Stomach (tissue), 9 donors: Measurements from ENCODE around the gene GPR61. TPM values are rescaled to one million over a fixed set of nuclear protein-coding genes. Genes with fewer than 3 reads are reported as not detected.

Source experiments
- DNase-seq, 2 donors: peaks; one replicate each; pipeline versions ENCODE4 v3.0.0 to v3.0.0-alpha.2; 2013 to 2019
- H3K27ac ChIP-seq, 5 donors: fragments of 200-600 bp in 4 of 5; sonication (generic) in 4 of 5; one replicate each; pipeline ENCODE4 v1.5.1; 2013 to 2019; ENCODE audit warnings: mild to moderate bottlenecking in 1 of 5, moderate library complexity in 1 of 5
- H3K27me3 ChIP-seq, 3 donors: fragments of 200-600 bp; sonication (generic); one replicate each; pipeline ENCODE4 v1.5.1; 2017 to 2019; ENCODE audit warnings: mixed run types in 1 of 3
- H3K36me3 ChIP-seq, 4 donors: fragments of 200-600 bp; sonication (generic); 1 replicate in 3 of 4; 2 replicates in 1 of 4; pipeline ENCODE4 v1.5.1; 2016 to 2019
- H3K4me1 ChIP-seq, 4 donors: fragments of 200-600 bp; sonication (generic); one replicate each; pipeline ENCODE4 v1.5.1; 2016 to 2019
- H3K4me3 ChIP-seq, 4 donors: fragments of 200-600 bp; sonication (generic) in 3 of 4; one replicate each; pipeline ENCODE4 v1.5.1; 2016 to 2019; ENCODE audit warnings: mild to moderate bottlenecking in 1 of 4
- H3K9me3 ChIP-seq, 4 donors: fragments of 200-600 bp; sonication (generic); one replicate each; pipeline ENCODE4 v1.5.1; 2016 to 2019
- EP300 ChIP-seq: sonication (generic); formaldehyde crosslinking; IDR thresholded peaks from one replicate; pipeline ENCODE4 v1.6.1; 2017; ENCODE audit warnings: antibody characterized with exemption
- POLR2A ChIP-seq, 4 donors: fragments of 450-650 bp; IDR thresholded peaks; one replicate each; pipeline ENCODE4 v1.6.1; 2016; ENCODE audit warnings: antibody characterized with exemption in 4 of 4, control low read depth in 2 of 4, mild to moderate bottlenecking in 1 of 4, moderate library complexity in 1 of 4
- POLR2AphosphoS5 ChIP-seq, 3 donors: sonication (generic); formaldehyde crosslinking; IDR thresholded peaks; one replicate each; pipeline ENCODE4 v1.6.1; 2016; ENCODE audit warnings: antibody characterized with exemption in 3 of 3
- WGBS, 5 donors: extraction: QIAGEN DNeasy Blood & Tissue Kit in 3 of 5; methylation state at CpG; one replicate each; pipeline versions ENCODE4 v1.1.5 to v1.1.7; 2013 to 2018; 5-methylcytosine and 5-hydroxymethylcytosine counted together
- intact Hi-C: fragments of 100-400 bp; cut with DNase I; formaldehyde crosslinking; loops from one replicate; pipeline ENCODE4 v1.15.1; 2023; ENCODE audit warnings: low total_unique reads
- polyA plus RNA-seq, 3 donors: library from polyadenylated mRNA; stranded (reverse); fragments of 200-250 nt; gene quantifications; one replicate each; pipeline ENCODE4 v1.2.3, GENCODE V29; 2013
- total RNA-seq, 5 donors: library from RNA; depleted of rRNA; stranded (reverse); fragments of >200 nt; gene quantifications; one replicate each; pipeline versions ENCODE4 v1.1.0 to v1.2.3, GENCODE V29; 2014 to 2016
- TF ChIP-seq, protein P1 (sequence below), 7 experiments: fragments of 450-650 bp in 4 of 7; fragments of 200-600 bp in 3 of 7; sonication (generic) in 3 of 7; IDR thresholded peaks; one replicate each; pipeline ENCODE4 v1.5.1; 2016 to 2019; ENCODE audit warnings: antibody characterized with exemption in 7 of 7, control low read depth in 2 of 7, mild to moderate bottlenecking in 1 of 7
- donor health status: healthy with polysubstance abuse.
- donor health status: Bipolar disorder and iron deficiency.
- donor health status: healthy.

GPR61 gene
- total and polyA plus RNA-seq, 8 donors = 0.12 TPM; not detected in 7

DNA sequence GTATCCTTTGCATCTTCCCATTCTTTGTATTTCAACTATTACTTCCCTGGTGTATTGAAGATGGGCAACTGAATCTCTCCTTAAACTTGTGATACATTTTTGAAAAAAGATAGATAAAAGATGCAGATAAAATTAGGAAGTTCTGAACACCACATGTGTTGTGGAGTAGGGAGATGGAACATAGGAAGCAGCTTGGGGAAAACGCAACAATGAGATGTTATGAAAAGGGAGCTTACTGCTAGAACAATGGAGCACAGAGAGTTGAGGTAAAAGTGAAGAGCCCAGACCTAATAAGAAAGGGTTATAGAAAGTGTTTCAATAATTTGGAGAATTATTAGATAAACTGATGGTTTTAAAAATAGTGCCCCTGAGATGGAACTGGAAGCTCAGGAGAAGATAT lies 29.7 kb downstream of the GPR61 start:
- H3K36me3 ChIP-seq = peaks cover 0 to 1% (median 0%) of the 10 kb centered on the region in 4 donors
- no peak overlapping the region for H3K4me3 ChIP-seq
- 72 to 88% (median 77%) methylated on average over 1 of the region's 1 CpG for WGBS, 5 donors
- no peak overlapping the region for H3K27ac ChIP-seq
- TF ChIP-seq POLR2A (IDR thresholded peaks at IDR 0.05) (no peak), POLR2AphosphoS5 (IDR thresholded peaks at IDR 0.05) (no peak), EP300 (no peak)
- TF ChIP-seq, protein P1, sequence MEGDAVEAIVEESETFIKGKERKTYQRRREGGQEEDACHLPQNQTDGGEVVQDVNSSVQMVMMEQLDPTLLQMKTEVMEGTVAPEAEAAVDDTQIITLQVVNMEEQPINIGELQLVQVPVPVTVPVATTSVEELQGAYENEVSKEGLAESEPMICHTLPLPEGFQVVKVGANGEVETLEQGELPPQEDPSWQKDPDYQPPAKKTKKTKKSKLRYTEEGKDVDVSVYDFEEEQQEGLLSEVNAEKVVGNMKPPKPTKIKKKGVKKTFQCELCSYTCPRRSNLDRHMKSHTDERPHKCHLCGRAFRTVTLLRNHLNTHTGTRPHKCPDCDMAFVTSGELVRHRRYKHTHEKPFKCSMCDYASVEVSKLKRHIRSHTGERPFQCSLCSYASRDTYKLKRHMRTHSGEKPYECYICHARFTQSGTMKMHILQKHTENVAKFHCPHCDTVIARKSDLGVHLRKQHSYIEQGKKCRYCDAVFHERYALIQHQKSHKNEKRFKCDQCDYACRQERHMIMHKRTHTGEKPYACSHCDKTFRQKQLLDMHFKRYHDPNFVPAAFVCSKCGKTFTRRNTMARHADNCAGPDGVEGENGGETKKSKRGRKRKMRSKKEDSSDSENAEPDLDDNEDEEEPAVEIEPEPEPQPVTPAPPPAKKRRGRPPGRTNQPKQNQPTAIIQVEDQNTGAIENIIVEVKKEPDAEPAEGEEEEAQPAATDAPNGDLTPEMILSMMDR (IDR thresholded peaks at IDR 0.05) = no peak
- no peaks in the 10 kb centered on the region for H3K27me3 ChIP-seq
- H3K9me3 ChIP-seq = no peaks in the 10 kb centered on the region
- intact Hi-C loops = no loop called here
- no peak for DNase-seq
- peaks cover 13 to 99% (median 69%) of the 10 kb centered on the region in 4 donors for H3K4me1 ChIP-seq

DNA sequence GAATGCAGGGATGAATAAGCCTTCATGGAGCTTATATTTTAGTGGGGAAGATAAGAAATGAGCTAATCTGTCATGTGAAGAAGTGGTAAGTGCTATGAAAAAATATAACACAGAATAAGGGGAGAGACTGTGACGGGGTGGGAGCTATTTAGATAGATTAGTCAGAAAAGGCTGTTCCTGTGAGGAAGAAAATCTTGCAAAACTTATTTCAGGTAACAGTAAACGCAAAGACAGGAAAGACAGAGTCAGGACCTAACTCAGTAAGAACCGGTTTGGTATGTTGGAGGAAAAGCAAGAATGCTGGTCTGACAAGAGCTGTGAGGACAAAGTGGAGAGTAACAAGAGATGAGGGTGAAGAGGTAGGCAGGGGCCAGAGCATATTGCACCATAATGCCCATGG lies 30.7 kb downstream of the GPR61 start:
- Histone ChIP-seq H3K4me1 (peaks cover 13 to 96% (median 66%) of the 10 kb centered on the region in 4 donors), H3K27ac (peak overlapping the region in 1 of 5 donors; percentile 5)

DNA sequence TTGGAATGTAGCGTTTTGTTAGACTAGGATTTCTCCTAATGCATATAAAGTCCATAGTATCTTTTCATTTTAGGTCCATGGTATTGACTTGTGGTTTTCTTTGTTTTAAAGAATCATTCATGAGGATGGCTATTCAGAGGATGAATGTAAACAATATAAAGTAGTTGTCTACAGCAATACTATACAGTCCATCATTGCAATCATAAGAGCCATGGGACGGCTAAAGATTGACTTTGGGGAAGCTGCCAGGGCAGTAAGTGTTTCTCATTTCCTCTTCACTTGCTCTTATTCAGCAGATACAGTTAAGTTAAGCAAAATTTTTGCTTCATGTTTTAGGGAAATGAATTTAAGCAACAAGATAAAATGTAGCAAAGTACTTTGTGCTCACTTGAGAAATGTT lies 34.1 kb downstream of the GPR61 start:
- Histone ChIP-seq H3K4me3 (no peak overlapping the region), H3K9me3 (no peaks in the 10 kb centered on the region), H3K27me3 (no peaks in the 10 kb centered on the region), H3K4me1 (peaks cover 13 to 67% (median 45%) of the 10 kb centered on the region in 4 donors), H3K27ac (no peak overlapping the region), H3K36me3 (peaks cover 0 to 36% (median 31%) of the 10 kb centered on the region in 4 donors)
- 47 to 61% (median 57%) methylated on average over 2 of the region's 2 CpGs for WGBS, 5 donors
- TF ChIP-seq, protein P1 (IDR thresholded peaks at IDR 0.05) = no peak
- no peak for TF ChIP-seq POLR2A (IDR thresholded peaks at IDR 0.05)
- no peak for TF ChIP-seq POLR2AphosphoS5 (IDR thresholded peaks at IDR 0.05)
- TF ChIP-seq EP300 = no peak
- DNase-seq = no peak
- intact Hi-C loops = no loop called here

More for the DNA sequence above, 30.7 kb downstream of the GPR61 start:
- Histone ChIP-seq H3K27me3 (no peaks in the 10 kb centered on the region), H3K36me3 (peaks cover 0 to 11% (median 10%) of the 10 kb centered on the region in 4 donors), H3K4me3 (no peak overlapping the region), H3K9me3 (no peaks in the 10 kb centered on the region)
- intact Hi-C loops = no loop called here
- WGBS, 5 donors = 26 to 46% (median 32%) methylated on average over 3 of the region's 3 CpGs
- TF ChIP-seq POLR2AphosphoS5 (IDR thresholded peaks at IDR 0.05) (no peak), EP300 (no peak), POLR2A (IDR thresholded peaks at IDR 0.05) (no peak)
- TF ChIP-seq, protein P1 (IDR thresholded peaks at IDR 0.05) = no peak
- peak in 1 of 2 donors; percentile 62 for DNase-seq

DNA sequence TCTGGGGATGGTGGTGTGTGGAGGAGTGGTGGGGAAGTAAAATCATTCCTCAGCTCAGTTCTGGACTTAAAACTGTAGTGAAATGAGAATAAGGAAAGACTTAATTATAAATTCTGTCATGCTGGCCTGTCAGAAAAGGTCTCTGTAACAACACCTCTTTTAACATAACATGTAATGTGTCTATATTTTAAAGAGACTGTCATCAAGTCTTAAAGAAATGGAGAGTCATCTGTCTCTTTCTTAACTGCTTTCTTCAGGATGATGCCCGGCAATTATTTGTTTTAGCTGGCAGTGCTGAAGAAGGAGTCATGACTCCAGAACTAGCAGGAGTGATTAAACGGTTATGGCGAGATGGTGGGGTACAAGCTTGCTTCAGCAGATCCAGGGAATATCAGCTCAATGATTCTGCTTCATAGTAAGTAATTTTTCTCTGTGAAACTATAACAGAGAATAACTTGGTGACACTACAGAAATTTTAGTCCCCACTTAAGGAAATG lies 39.3 kb downstream of the GPR61 start:
- 60 to 76% (median 69%) methylated on average over 3 of the region's 3 CpGs for WGBS, 5 donors
- Histone ChIP-seq H3K27me3 (no peaks in the 10 kb centered on the region), H3K27ac (peak overlapping the region in 3 of 5 donors; percentile 31 to 67 (median 64)), H3K4me1 (peaks cover 0 to 21% (median 10%) of the 10 kb centered on the region in 4 donors), H3K4me3 (no peak overlapping the region), H3K36me3 (peaks cover 0 to 88% (median 82%) of the 10 kb centered on the region in 4 donors), H3K9me3 (no peaks in the 10 kb centered on the region)
- TF ChIP-seq, protein P1 (IDR thresholded peaks at IDR 0.05) = no peak
- TF ChIP-seq POLR2A (IDR thresholded peaks at IDR 0.05) (no peak), EP300 (no peak), POLR2AphosphoS5 (IDR thresholded peaks at IDR 0.05) (no peak)
- intact Hi-C loops = no loop called here
- DNase-seq = no peak
